ENCODE results near the gene C1QL2. TPM values are rescaled to one million over a fixed set of nuclear protein-coding genes. Genes with fewer than 3 reads are reported as not detected.

C1QL2 gene
- total RNA-seq, 6 donors from 2014 or later: not detected

DNA sequence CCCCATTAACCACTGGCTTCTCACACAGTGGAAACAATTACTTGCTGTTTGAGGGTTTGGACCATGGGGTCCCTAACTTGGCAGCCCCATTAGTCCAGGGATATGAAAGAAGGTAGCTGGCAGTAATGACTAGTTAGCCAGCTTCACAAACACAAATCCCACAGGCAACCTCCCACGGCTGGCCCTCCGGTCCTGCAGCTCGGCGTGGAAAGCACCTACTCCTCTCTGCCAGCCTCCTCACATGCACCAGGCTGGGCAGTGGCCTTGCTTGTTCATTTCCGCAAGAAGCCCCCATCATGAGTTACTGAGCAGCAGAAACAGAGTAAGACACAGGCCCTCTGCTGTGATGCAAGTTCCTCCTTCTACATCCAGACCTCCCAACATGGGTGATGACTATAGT is 13.7 kb downstream of the C1QL2 start:
- Histone ChIP-seq H3K36me3 (no peaks in the 10 kb centered on the region), H3K27ac (no peak overlapping the region), H3K4me1 (peaks cover 0 to 3% (median 0%) of the 10 kb centered on the region in 4 donors), H3K4me3 (no peak overlapping the region), H3K9me3 (no peaks in the 10 kb centered on the region), H3K27me3 (no peaks in the 10 kb centered on the region)
- TF ChIP-seq EP300 (IDR thresholded peaks at IDR 0.05): no peak
- TF ChIP-seq, protein P1, sequence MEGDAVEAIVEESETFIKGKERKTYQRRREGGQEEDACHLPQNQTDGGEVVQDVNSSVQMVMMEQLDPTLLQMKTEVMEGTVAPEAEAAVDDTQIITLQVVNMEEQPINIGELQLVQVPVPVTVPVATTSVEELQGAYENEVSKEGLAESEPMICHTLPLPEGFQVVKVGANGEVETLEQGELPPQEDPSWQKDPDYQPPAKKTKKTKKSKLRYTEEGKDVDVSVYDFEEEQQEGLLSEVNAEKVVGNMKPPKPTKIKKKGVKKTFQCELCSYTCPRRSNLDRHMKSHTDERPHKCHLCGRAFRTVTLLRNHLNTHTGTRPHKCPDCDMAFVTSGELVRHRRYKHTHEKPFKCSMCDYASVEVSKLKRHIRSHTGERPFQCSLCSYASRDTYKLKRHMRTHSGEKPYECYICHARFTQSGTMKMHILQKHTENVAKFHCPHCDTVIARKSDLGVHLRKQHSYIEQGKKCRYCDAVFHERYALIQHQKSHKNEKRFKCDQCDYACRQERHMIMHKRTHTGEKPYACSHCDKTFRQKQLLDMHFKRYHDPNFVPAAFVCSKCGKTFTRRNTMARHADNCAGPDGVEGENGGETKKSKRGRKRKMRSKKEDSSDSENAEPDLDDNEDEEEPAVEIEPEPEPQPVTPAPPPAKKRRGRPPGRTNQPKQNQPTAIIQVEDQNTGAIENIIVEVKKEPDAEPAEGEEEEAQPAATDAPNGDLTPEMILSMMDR (IDR thresholded peaks at IDR 0.05): no peak
- TF ChIP-seq POLR2A (IDR thresholded peaks at IDR 0.05): no peak
- no peak for TF ChIP-seq POLR2AphosphoS5 (IDR thresholded peaks at IDR 0.05)
- WGBS, 2 donors: 85% methylated on average over 5 of the region's 5 CpGs; no CpG with 5 or more reads in 1 of the 2 donors
- no peak for ATAC-seq (ENCODE audit: low FRiP score in 2 of 2)
- no peak for DNase-seq

DNA sequence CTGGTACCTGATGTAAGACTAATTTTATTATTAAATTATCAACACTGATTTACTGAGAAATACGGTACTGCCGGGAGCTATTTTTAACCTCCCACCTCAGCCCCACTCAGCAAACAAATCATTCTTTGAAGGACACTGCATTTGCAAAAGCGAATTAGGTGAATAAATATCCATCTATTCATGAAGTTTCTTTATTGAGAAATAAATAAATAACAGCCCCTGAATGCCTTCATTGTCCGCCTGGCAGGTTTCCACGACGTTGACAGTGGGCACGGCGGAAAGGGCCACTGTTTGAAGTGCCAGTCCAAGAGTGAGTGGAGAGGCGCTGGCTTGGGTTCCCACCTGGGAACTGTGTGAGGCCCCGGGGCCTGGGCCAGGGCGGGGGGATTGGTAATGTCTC is 15.7 kb downstream of the C1QL2 start:
- H3K9me3 ChIP-seq: no peaks in the 10 kb centered on the region
- 55 to 60% methylated on average over 11 of the region's 11 CpGs for WGBS, 2 donors
- H3K36me3 ChIP-seq: no peaks in the 10 kb centered on the region
- no peak overlapping the region for H3K4me3 ChIP-seq
- H3K27ac ChIP-seq: no peak overlapping the region
- DNase-seq (no peak), ATAC-seq (ENCODE audit: low FRiP score in 2 of 2) (no peak)
- TF ChIP-seq POLR2AphosphoS5 (IDR thresholded peaks at IDR 0.05): no peak
- TF ChIP-seq POLR2A (IDR thresholded peaks at IDR 0.05): no peak
- TF ChIP-seq, protein P1 (IDR thresholded peaks at IDR 0.05): no peak
- no peak for TF ChIP-seq EP300 (IDR thresholded peaks at IDR 0.05)
- H3K4me1 ChIP-seq: peaks cover 0 to 3% (median 0%) of the 10 kb centered on the region in 4 donors
- no peaks in the 10 kb centered on the region for H3K27me3 ChIP-seq

DNA sequence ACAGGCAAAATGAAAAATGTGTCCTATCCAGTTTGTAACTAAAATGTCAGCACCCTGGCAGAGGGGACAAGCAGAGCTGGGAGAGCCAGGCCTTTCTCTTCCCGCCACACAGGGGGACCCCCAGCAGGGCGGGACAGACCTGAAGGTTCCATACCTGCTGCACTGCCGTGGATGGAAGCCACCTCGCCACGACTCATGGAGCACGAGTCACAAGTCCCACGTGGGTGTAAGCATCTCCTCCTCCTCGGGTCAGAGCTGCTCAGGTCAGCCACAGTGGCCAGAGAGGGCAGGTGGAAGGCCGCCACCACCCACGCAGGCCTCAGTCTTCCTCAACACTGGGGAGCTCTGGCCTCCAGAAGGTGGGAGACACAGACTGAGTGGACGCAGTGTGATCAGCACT is 21.0 kb downstream of the C1QL2 start:
- TF ChIP-seq, protein P1 (IDR thresholded peaks at IDR 0.05): no peak
- TF ChIP-seq POLR2AphosphoS5 (IDR thresholded peaks at IDR 0.05) (no peak), EP300 (IDR thresholded peaks at IDR 0.05) (no peak), POLR2A (IDR thresholded peaks at IDR 0.05) (no peak)
- Histone ChIP-seq H3K36me3 (no peaks in the 10 kb centered on the region), H3K9me3 (no peaks in the 10 kb centered on the region), H3K4me1 (peaks cover 0 to 3% (median 0%) of the 10 kb centered on the region in 4 donors), H3K27ac (no peak overlapping the region), H3K4me3 (no peak overlapping the region), H3K27me3 (no peaks in the 10 kb centered on the region)
- WGBS, 2 donors: 76 to 85% methylated on average over 4 to 11 of the region's 11 CpGs
- ATAC-seq (ENCODE audit: low FRiP score in 2 of 2): no peak
- DNase-seq: no peak

DNA sequence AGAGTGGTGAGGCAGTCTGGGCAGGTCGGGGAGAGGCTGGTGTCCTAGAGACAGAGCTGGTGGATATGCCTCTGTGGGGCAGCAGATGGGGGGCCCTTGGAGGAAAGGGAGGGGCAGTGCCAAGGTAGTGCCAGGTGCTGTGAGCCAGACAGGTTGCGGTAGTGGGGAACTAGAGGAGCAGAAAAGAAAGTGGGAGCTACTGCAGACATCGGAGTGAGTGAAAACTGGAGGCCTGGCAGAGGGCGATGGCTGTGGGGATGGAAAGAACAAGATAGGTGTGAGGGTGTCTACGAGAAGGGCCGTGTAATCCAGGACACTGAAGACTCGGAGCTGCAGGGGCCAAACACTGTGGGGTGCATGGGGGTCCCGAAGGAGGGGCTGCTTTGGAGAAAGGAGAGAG is 21.7 kb downstream of the C1QL2 start:
- DNase-seq: no peak
- no peaks in the 10 kb centered on the region for H3K27me3 ChIP-seq

DNA sequence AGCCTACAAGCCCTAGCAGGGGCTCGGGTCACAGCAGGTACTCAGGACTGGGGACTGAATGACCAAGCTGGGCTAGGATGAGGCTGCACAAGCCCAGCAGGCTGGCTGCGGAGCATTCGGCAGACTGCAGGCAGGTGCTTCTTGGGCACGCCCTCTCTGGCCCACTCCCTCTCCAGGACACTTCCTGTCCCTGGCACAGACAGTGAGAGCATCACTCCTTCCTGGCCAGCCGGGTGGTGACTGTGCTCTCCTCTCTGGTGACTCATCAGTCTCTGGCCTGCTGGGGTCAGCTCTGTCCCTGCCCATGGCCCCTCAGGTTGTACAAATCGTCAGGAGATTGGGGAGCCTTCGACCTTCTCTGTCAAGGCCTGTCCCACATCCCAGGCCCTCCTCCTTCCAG is 22.5 kb downstream of the C1QL2 start:
- DNase-seq (no peak), ATAC-seq (ENCODE audit: low FRiP score in 2 of 2) (no peak)
- TF ChIP-seq POLR2A (IDR thresholded peaks at IDR 0.05) (no peak), EP300 (IDR thresholded peaks at IDR 0.05) (no peak), POLR2AphosphoS5 (IDR thresholded peaks at IDR 0.05) (no peak)
- TF ChIP-seq, protein P1 (IDR thresholded peaks at IDR 0.05): no peak
- H3K4me1 ChIP-seq: no peaks in the 10 kb centered on the region
- no peaks in the 10 kb centered on the region for H3K36me3 ChIP-seq
- H3K9me3 ChIP-seq: no peaks in the 10 kb centered on the region
- H3K27me3 ChIP-seq: no peaks in the 10 kb centered on the region
- 46 to 65% methylated on average over 2 to 7 of the region's 7 CpGs for WGBS, 2 donors
- H3K27ac ChIP-seq: no peak overlapping the region
- no peak overlapping the region for H3K4me3 ChIP-seq

More for the DNA sequence above, 21.7 kb downstream of the C1QL2 start:
- Histone ChIP-seq H3K4me1 (no peaks in the 10 kb centered on the region), H3K27ac (no peak overlapping the region), H3K9me3 (no peaks in the 10 kb centered on the region), H3K36me3 (no peaks in the 10 kb centered on the region), H3K4me3 (no peak overlapping the region)
- WGBS, 2 donors: 74 to 79% methylated on average over 8 of the region's 8 CpGs
- TF ChIP-seq POLR2AphosphoS5 (IDR thresholded peaks at IDR 0.05) (no peak), POLR2A (IDR thresholded peaks at IDR 0.05) (no peak), EP300 (IDR thresholded peaks at IDR 0.05) (no peak)
- TF ChIP-seq, protein P1 (IDR thresholded peaks at IDR 0.05): no peak
- no peak for ATAC-seq (ENCODE audit: low FRiP score in 2 of 2)
